Endothelial cell (in vitro differentiated cells): ENCODE results near the gene B9D1. TPM values are rescaled to one million over a fixed set of nuclear protein-coding genes. Genes with fewer than 3 reads are reported as not detected.

Experiments
- DNase-seq: peaks from one replicate; pipeline ENCODE4 v3.0.0; 2021; ENCODE audit warnings: low spot score
- H3K27ac Mint-ChIP-seq: one replicate; pipeline ENCODE4 v1.8.0; 2021; ENCODE audit warnings: mixed read lengths, inconsistent platforms; ENCODE audit not compliant: unreplicated experiment
- H3K27me3 Mint-ChIP-seq: one replicate; pipeline ENCODE4 v1.8.0; 2021; ENCODE audit warnings: mild to moderate bottlenecking, moderate library complexity, mixed read lengths, inconsistent platforms; ENCODE audit not compliant: unreplicated experiment
- H3K36me3 Mint-ChIP-seq: one replicate; pipeline ENCODE4 v1.8.0; 2021; ENCODE audit warnings: mild to moderate bottlenecking, low read depth, mixed read lengths, inconsistent platforms; ENCODE audit not compliant: unreplicated experiment
- H3K4me1 Mint-ChIP-seq: one replicate; pipeline ENCODE4 v1.8.0; 2021; ENCODE audit warnings: mild to moderate bottlenecking, mixed read lengths, inconsistent platforms; ENCODE audit not compliant: unreplicated experiment
- H3K4me3 Mint-ChIP-seq: one replicate; pipeline ENCODE4 v1.8.0; 2021; ENCODE audit warnings: mild to moderate bottlenecking, mixed read lengths, inconsistent platforms; ENCODE audit not compliant: unreplicated experiment
- H3K9me3 Mint-ChIP-seq: one replicate; pipeline ENCODE4 v1.8.0; 2021; ENCODE audit warnings: mixed read lengths, inconsistent platforms; ENCODE audit not compliant: unreplicated experiment
- total RNA-seq: library from RNA; stranded (reverse); fragmentation: NEBNext Ultra II Directional; extraction: Animal tissue kit (Norgen Biotek cat#: 25700); gene quantifications from one replicate; pipeline ENCODE4 v1.2.1, GENCODE V29; 2021; ENCODE audit not compliant: unreplicated experiment
- TF ChIP-seq, protein P1 (sequence below): fragments of 200-600 bp; sonication (generic); IDR thresholded peaks from one replicate; pipeline ENCODE4 v1.5.0; 2021; ENCODE audit warnings: antibody characterized with exemption; ENCODE audit not compliant: unreplicated experiment

The B9D1 gene
- total RNA-seq, 1 donor from 2014 or later: 6.2 TPM

DNA sequence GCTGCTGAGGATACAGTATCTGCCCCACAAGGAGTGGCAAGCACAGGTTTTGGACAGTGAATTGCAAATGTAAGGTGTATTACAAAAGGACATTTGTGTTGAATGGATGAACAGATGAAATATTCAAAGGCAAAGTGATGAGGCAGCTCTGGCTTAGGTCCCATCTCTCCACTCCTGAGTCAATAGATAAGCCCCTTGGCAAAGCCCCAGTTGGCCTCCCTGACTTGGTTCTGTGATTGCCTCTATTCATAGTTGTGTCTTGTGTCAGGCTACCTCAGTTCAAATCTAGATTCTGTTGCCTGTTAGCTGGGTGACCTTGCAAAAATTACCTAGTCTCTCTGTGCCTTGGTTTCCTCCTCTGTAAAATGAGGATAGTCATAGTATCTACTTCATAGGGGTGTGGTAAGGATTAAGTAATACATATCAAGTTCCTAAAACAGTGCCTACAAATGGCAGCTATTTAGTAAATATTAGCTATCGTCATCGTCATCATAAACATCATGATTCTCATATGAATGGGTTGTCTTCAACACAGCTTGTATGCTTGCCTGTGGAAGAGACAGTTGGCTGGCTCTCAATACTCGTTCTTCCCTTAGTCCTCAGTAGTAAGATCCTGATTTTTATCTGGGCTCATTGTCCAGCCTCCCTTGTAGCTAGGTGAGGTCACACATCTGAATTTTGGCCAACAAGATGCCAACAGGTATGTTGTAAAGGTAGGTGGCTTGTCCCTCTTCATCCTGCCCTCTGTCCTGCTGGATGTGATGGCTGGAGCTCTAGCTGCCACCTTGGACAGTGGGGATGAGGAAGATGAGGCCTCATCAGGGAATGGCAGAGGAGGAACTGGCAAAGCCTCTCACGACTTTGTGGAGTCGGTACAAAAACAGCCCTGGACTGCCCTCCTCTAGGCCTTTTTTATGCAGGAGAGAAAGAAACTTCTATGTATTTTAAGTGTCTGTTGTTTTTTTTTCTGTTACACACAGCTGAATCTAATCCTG is 26.6 kb upstream of the B9D1 start:
- Mint-ChIP-seq H3K36me3 (no peaks in the 10 kb centered on the region), H3K27ac (no peak overlapping the region)
- TF ChIP-seq, protein P1, sequence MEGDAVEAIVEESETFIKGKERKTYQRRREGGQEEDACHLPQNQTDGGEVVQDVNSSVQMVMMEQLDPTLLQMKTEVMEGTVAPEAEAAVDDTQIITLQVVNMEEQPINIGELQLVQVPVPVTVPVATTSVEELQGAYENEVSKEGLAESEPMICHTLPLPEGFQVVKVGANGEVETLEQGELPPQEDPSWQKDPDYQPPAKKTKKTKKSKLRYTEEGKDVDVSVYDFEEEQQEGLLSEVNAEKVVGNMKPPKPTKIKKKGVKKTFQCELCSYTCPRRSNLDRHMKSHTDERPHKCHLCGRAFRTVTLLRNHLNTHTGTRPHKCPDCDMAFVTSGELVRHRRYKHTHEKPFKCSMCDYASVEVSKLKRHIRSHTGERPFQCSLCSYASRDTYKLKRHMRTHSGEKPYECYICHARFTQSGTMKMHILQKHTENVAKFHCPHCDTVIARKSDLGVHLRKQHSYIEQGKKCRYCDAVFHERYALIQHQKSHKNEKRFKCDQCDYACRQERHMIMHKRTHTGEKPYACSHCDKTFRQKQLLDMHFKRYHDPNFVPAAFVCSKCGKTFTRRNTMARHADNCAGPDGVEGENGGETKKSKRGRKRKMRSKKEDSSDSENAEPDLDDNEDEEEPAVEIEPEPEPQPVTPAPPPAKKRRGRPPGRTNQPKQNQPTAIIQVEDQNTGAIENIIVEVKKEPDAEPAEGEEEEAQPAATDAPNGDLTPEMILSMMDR: no peak

DNA sequence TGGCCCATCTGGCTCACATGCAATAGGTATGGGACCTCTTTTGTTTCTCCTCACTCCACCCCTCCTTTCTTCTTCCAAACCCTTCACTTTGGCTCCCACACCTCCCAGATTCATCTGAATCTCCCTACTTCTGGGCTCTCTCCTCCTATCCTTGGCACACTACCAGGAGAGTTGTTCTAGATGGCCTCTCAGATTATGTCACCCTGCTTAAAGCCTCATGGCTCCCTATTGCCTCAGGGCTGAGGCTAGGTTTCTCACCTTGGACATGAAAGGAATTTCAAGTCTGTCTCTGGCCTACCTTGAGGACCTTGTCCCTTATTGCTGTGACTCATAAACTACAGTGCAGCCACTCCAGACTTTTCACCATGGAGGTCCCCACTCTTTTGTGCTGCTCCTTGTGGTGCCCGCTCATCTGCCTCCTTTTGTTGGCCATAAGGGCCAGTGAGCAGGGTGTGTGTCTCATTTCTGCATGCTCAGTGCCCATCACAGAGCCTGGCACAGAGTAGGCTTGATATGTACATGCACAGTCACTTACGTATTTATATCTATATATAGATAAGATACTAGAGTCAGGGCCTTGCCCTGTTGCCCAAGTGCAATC is 25.5 kb upstream of the B9D1 start:
- Mint-ChIP-seq H3K4me1 (no peaks in the 10 kb centered on the region), H3K4me3 (no peak overlapping the region), H3K36me3 (peaks cover 5% of the 10 kb centered on the region), H3K9me3 (no peaks in the 10 kb centered on the region), H3K27ac (no peak overlapping the region), H3K27me3 (peaks cover 9% of the 10 kb centered on the region)
- DNase-seq: no peak
- TF ChIP-seq, protein P1: no peak

More for the DNA sequence above, 26.6 kb upstream of the B9D1 start:
- no peaks in the 10 kb centered on the region for H3K4me1 Mint-ChIP-seq
- H3K27me3 Mint-ChIP-seq: peaks cover 9% of the 10 kb centered on the region
- no peaks in the 10 kb centered on the region for H3K9me3 Mint-ChIP-seq
- H3K4me3 Mint-ChIP-seq: no peak overlapping the region
- no peak for DNase-seq

DNA sequence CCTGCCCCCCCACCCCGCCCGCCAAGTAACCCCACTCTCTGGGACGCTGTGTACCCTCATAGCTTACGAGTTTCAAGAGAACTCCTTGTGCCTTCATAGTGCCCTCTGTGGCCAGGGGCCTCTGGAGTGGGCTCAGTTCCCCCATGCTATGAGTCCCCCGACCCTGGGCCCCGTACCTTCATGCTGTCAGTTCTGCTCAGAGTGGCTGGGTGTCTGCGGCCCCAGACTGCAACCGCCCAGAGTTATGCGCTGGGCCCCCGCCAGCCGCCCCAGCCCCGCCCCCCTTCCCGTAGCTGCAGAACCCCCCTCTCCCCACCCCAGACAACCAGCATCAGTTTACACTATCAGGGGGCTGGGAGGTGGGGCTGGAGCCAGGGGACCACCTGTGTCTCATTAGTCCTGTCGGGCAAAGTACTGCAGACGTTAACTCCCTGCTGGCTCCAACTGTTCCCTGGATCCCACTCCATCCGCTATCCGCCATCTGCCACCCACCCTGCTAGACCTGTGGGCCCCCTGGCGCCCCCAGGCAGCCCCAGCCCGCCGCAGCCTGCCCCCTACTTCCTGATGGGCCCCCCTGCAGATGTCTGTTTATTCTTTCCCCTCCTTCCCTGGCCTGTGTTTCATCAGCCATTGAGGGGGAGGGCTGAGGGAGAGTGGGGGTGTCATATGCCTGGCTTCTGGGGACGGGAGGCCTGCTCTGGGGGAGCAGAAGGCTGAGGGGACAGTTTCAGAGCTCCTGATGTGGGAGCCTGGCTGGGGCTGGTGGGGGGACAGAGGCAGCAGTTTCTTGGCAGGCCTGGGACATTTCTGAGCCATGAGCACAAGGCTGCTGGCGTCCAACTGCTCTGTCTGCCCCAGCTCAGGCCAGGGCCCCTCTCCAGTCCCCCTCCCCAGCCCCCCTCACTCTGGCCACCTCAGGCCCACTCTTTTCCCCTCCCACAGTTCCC is 24.7 kb upstream of the B9D1 start, which contains the start of gene MFAP4:
Gene MFAP4 (minus strand): TSS at position 217 of the 947 bp plus-strand sequence. CDS start 35 bp downstream, at position 182.
- no peaks in the 10 kb centered on the region for H3K9me3 Mint-ChIP-seq
- TF ChIP-seq, protein P1: no peak
- H3K27me3 Mint-ChIP-seq: peaks cover 9% of the 10 kb centered on the region
- H3K36me3 Mint-ChIP-seq: peaks cover 7% of the 10 kb centered on the region
- H3K27ac Mint-ChIP-seq: no peak within 1 kb of the TSS
- no peak for DNase-seq
- no peaks in the 10 kb centered on the region for H3K4me1 Mint-ChIP-seq
- no peak within 1 kb of the TSS for H3K4me3 Mint-ChIP-seq

DNA sequence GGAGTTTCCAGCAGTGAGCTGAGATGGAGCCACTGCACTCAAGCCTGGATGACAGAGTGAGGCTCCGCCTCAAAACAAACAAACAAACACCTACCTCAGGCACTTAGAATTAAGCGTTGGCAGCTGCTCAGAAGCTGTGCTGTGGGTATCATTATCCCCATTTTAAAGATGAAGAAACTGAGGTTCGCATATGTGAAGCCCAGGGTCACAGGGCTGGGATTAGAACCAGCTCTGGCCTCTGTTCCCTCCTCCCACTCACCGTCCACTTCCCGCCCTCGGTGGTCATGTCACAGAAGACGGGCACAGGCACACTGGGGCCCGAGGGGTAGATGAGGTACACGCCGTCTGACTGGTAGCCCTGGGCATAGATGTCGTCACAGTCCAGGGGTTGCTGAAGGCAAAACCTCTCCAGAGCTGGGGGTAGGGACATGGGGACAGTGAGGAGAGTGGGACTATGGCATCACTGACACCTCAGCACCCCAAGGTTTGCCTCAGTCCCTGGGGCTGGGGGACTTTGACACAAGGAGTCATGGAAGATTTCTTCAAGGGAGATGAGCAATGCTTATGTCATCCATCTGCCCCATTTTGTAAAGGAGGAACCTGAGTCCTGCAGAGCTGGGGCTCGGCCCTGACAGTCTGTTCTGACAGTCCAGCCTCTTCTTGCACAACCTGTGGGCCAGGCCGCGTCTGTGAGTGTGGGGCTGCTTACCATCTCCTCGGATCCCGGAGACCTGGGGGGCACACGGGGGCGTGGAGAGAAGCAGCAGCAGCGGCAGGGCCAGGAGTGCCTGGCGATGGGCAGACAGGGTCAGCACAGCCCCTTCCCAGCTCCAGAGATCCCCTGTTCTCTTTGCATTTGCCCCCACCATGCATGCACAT is 23.8 kb upstream of the B9D1 start:
- Mint-ChIP-seq H3K27me3 (peaks cover 9% of the 10 kb centered on the region), H3K4me3 (no peak overlapping the region), H3K9me3 (no peaks in the 10 kb centered on the region), H3K27ac (no peak overlapping the region), H3K36me3 (peaks cover 7% of the 10 kb centered on the region), H3K4me1 (no peaks in the 10 kb centered on the region)
- DNase-seq: no peak
- TF ChIP-seq, protein P1: no peak
